Measurements from ENCODE around the gene VPREB3.

The VPREB3 gene

DNA sequence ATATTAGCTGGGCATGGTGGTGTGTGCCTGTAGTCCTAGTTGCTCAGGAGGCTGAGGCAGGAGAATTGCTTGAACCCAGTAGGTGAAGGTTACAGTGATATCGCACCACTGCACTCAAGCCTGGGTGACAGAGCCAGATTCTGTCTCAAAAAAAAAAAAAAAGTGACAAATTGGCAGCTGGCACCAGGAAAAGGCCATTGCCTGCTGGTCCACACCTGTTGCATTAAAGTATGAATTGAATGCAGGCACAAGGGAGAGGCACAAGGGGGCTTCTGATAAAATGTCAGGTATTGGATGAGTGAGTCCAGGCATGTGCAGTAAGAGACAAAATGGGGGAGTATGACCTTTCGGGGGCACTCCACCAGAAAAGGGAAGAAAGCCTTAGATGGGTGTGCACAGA lies 31.5 kb downstream of the VPREB3 start:
- no peaks in the 10 kb centered on the region for H3K4me1 ChIP-seq (ENCODE audit: control insufficient read depth, low read depth, low read length)
- DNase-seq: no peak
- no peak overlapping the region for H3K18ac ChIP-seq (ENCODE audit: low read length)
- no peak overlapping the region for H3K9ac ChIP-seq (ENCODE audit: low read length)
- H3K4me2 ChIP-seq (ENCODE audit: low read length): no peak overlapping the region
- H4K8ac ChIP-seq (ENCODE audit: low read depth, low read length): no peak overlapping the region
- no peak overlapping the region for H2BK15ac ChIP-seq (replicated peaks; ENCODE audit: low read depth)
- H3K56ac ChIP-seq (ENCODE audit: low read length): no peak overlapping the region
- H3K27me3 ChIP-seq (ENCODE audit: insufficient read depth, low read length, poor library complexity): no peaks in the 10 kb centered on the region
- no peak overlapping the region for H3K4me3 ChIP-seq (ENCODE audit: low read length)
- no peaks in the 10 kb centered on the region for H3K79me2 ChIP-seq (ENCODE audit: control insufficient read depth, insufficient read depth, low read length)
- H3K79me1 ChIP-seq (ENCODE audit: low read length): no peaks in the 10 kb centered on the region
- H2BK5ac ChIP-seq (ENCODE audit: low read length): no peak overlapping the region
- H4K5ac ChIP-seq (ENCODE audit: low read length): no peak overlapping the region
- no peak overlapping the region for H3K4ac ChIP-seq (ENCODE audit: low read depth, low read length)
- H3K27ac ChIP-seq (ENCODE audit: low read depth, low read length): no peak overlapping the region
- H3K23ac ChIP-seq (ENCODE audit: low read length): no peak overlapping the region
- H2BK120ac ChIP-seq (ENCODE audit: low read depth, low read length): no peak overlapping the region
- H2AK5ac ChIP-seq (ENCODE audit: low read length): no peak overlapping the region
- WGBS (ENCODE audit: extremely low coverage, insufficient coverage, low lambda C conversion rate): no CpG with 5 or more reads among the region's 2 CpGs
- H3K36me3 ChIP-seq (ENCODE audit: control insufficient read depth, insufficient read depth, low read length): no peaks in the 10 kb centered on the region

DNA sequence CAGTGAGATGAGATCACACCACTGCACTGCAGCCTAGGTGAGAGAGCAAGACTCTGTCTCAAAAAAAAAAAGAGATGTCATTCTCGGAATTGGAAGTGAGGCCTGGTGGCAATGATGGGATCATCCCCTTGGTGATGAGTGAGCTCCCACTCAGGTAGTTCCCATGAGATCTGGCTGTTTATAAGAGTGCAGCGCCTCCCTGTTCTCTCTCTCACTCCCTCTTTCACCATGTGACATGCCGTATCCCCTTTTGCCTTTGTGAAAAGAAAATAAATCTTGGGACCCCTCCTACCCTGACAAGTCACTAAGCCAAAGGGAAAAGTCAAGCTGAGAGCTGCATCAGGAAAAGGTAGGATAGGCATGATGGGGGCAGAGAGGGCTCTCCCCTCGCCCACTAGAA lies 32.1 kb downstream of the VPREB3 start:
- no peaks in the 10 kb centered on the region for H3K4me1 ChIP-seq (ENCODE audit: control insufficient read depth, low read depth, low read length)
- H2BK15ac ChIP-seq (replicated peaks; ENCODE audit: low read depth): no peak overlapping the region
- no peak overlapping the region for H3K4ac ChIP-seq (ENCODE audit: low read depth, low read length)
- no peak overlapping the region for H3K27ac ChIP-seq (ENCODE audit: low read depth, low read length)
- H3K4me3 ChIP-seq (ENCODE audit: low read length): no peak overlapping the region
- H4K5ac ChIP-seq (ENCODE audit: low read length): no peak overlapping the region
- no peak overlapping the region for H3K18ac ChIP-seq (ENCODE audit: low read length)
- no peak overlapping the region for H3K23ac ChIP-seq (ENCODE audit: low read length)
- no peaks in the 10 kb centered on the region for H3K27me3 ChIP-seq (ENCODE audit: insufficient read depth, low read length, poor library complexity)
- no peak overlapping the region for H3K9ac ChIP-seq (ENCODE audit: low read length)
- H4K8ac ChIP-seq (ENCODE audit: low read depth, low read length): no peak overlapping the region
- no peak overlapping the region for H2BK120ac ChIP-seq (ENCODE audit: low read depth, low read length)
- no peak overlapping the region for H2BK5ac ChIP-seq (ENCODE audit: low read length)
- no peak overlapping the region for H2AK5ac ChIP-seq (ENCODE audit: low read length)
- no peaks in the 10 kb centered on the region for H3K36me3 ChIP-seq (ENCODE audit: control insufficient read depth, insufficient read depth, low read length)
- H3K4me2 ChIP-seq (ENCODE audit: low read length): no peak overlapping the region
- no peaks in the 10 kb centered on the region for H3K79me2 ChIP-seq (ENCODE audit: control insufficient read depth, insufficient read depth, low read length)
- WGBS (ENCODE audit: extremely low coverage, insufficient coverage, low lambda C conversion rate): no CpG with 5 or more reads among the region's 4 CpGs
- DNase-seq: no peak
- H3K56ac ChIP-seq (ENCODE audit: low read length): no peak overlapping the region
- H3K79me1 ChIP-seq (ENCODE audit: low read length): no peaks in the 10 kb centered on the region

DNA sequence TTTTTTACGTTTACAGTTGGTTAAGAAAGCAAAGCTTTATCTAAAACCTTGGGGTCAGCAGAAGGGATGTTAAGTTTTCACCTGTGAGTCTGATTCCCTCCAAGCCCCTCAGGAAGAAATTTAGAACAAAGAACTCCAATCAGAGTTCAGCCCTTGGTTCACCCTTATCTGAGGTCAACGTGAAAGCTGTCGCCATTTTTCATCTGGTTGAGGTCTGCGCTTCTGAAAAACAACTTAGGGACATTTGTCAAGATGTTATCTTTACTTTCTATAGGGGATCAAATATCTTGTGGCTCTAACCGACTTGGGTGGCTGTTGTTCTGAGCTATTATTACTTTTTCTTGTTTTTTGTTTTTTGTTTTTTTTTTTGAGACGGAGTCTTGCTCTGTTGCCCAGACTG lies 33.4 kb downstream of the VPREB3 start:
- no peak overlapping the region for H3K18ac ChIP-seq (ENCODE audit: low read length)
- no peak for DNase-seq

DNA sequence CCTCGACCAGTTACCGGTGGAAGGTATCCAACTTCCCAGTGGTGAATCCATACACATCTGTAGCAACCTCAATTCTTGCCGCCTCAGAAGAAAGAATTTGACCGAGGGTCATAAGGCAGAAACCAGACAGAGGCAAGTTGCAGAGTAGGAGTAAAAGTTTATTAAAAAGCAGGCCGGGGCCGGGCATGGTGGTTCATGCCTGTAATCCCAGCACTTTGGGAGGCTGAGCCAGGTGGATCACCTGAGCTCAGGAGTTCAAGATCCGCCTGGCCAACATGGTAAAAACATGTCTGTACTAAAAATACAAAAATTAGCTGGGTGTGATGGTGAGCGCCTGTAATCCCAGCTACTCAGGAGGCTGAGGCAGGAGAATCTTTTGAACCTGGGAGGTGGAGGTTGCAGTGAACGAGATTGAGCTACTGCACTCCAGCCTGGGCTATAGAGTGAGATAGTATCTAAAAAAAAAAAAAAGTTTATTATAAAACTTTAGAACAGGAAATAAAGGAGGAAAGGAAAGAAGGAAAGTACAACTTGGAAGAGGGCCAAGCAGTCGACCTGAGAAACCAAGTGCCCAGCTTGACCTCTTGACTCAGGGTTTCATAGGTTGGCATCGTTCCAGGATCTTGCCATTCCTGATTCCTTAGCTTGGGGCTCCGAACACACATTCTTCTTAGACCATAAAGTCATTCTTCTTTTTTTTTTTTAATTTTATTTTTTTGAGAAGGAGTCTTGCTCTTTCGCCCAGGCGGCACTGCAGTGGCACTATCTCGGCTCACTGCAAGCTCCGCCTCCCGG lies 35.7 kb downstream of the VPREB3 start:
- H3K4ac ChIP-seq (ENCODE audit: low read depth, low read length): no peak overlapping the region
- no peaks in the 10 kb centered on the region for H3K4me1 ChIP-seq (ENCODE audit: control insufficient read depth, low read depth, low read length)
- WGBS (ENCODE audit: extremely low coverage, insufficient coverage, low lambda C conversion rate): no CpG with 5 or more reads among the region's 17 CpGs
- no peaks in the 10 kb centered on the region for H3K36me3 ChIP-seq (ENCODE audit: control insufficient read depth, insufficient read depth, low read length)
- H3K27me3 ChIP-seq (ENCODE audit: insufficient read depth, low read length, poor library complexity): no peaks in the 10 kb centered on the region
- no peak overlapping the region for H2AK5ac ChIP-seq (ENCODE audit: low read length)
- no peak overlapping the region for H2BK120ac ChIP-seq (ENCODE audit: low read depth, low read length)
- H4K8ac ChIP-seq (ENCODE audit: low read depth, low read length): no peak overlapping the region
- peaks cover 2% of the 10 kb centered on the region for H3K79me1 ChIP-seq (ENCODE audit: low read length)
- no peak overlapping the region for H2BK15ac ChIP-seq (replicated peaks; ENCODE audit: low read depth)
- no peak overlapping the region for H2BK5ac ChIP-seq (ENCODE audit: low read length)
- H3K27ac ChIP-seq (ENCODE audit: low read depth, low read length): no peak overlapping the region
- no peak overlapping the region for H3K56ac ChIP-seq (ENCODE audit: low read length)
- no peak overlapping the region for H3K4me3 ChIP-seq (ENCODE audit: low read length)
- no peaks in the 10 kb centered on the region for H3K79me2 ChIP-seq (ENCODE audit: control insufficient read depth, insufficient read depth, low read length)
- H3K4me2 ChIP-seq (ENCODE audit: low read length): no peak overlapping the region
- DNase-seq: no peak
- H3K23ac ChIP-seq (ENCODE audit: low read length): no peak overlapping the region
- H4K5ac ChIP-seq (ENCODE audit: low read length): no peak overlapping the region
- no peak overlapping the region for H3K9ac ChIP-seq (ENCODE audit: low read length)
- no peak overlapping the region for H3K18ac ChIP-seq (ENCODE audit: low read length)

More for the DNA sequence above, 33.4 kb downstream of the VPREB3 start:
- Histone ChIP-seq H4K5ac (ENCODE audit: low read length) (no peak overlapping the region), H3K79me1 (ENCODE audit: low read length) (peaks cover 2% of the 10 kb centered on the region), H3K4me2 (ENCODE audit: low read length) (no peak overlapping the region), H3K23ac (ENCODE audit: low read length) (no peak overlapping the region), H3K36me3 (ENCODE audit: control insufficient read depth, insufficient read depth, low read length) (no peaks in the 10 kb centered on the region), H3K27me3 (ENCODE audit: insufficient read depth, low read length, poor library complexity) (no peaks in the 10 kb centered on the region), H4K8ac (ENCODE audit: low read depth, low read length) (no peak overlapping the region), H3K27ac (ENCODE audit: low read depth, low read length) (no peak overlapping the region), H3K56ac (ENCODE audit: low read length) (no peak overlapping the region), H2AK5ac (ENCODE audit: low read length) (no peak overlapping the region), H2BK120ac (ENCODE audit: low read depth, low read length) (no peak overlapping the region), H2BK15ac (replicated peaks; ENCODE audit: low read depth) (no peak overlapping the region), H3K4me3 (ENCODE audit: low read length) (no peak overlapping the region), H3K9ac (ENCODE audit: low read length) (no peak overlapping the region), H3K4me1 (ENCODE audit: control insufficient read depth, low read depth, low read length) (no peaks in the 10 kb centered on the region), H2BK5ac (ENCODE audit: low read length) (no peak overlapping the region), H3K4ac (ENCODE audit: low read depth, low read length) (no peak overlapping the region), H3K79me2 (ENCODE audit: control insufficient read depth, insufficient read depth, low read length) (no peaks in the 10 kb centered on the region)
- WGBS (ENCODE audit: extremely low coverage, insufficient coverage, low lambda C conversion rate): no CpG with 5 or more reads among the region's 6 CpGs

DNA sequence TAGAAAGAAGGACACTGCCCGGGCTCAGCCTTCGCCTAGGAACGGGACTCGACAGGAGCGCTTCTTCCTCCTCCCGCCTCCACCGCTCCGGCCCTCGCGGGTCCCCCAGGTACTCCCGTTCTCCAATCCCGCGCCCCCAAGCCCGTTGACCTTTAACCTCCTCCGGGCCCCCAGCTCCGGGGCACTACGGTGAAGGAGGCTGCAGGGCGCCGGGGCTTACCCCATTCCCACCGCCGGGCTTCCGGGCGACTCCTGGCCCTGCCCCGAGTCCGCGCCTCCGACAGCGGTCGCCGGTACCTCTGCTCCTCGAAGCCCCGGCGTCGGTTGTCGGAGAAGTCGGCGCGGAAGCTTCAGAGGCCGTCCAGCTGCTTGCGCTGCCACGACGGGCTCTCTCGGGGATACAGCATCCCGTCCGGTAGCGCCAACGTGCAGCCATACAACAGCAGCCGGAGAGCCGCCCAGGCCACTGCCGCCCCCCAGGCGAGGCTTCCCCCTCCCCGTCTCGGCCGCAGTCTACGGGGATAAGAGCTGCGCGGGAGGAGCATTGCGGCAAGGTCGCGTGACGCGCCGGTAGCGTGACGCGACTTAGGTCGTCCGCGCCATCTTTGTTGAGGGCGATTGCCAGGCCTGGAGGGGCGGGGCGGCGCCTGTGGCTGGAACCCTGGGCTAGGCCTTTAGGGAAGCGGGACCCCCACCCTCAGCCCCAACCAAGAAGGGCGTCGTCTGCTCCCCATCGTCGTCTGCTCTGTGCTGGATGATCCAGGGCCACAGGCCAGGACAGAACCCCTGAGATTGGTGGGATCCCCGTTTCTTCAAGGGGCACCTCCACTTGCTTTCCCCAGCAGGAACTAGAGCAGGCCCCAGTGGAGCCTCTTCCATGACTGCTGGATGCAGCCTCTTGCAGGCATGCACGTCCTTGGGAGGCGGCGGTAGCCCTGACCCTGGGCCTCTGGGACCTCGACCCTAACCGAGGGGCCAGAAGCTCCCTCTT lies 37.1 kb downstream of the VPREB3 start:
- no CpG with 5 or more reads among the region's 84 CpGs for WGBS (ENCODE audit: extremely low coverage, insufficient coverage, low lambda C conversion rate)
- Histone ChIP-seq H3K4me3 (ENCODE audit: low read length) (peak overlapping the region; percentile 95), H3K9ac (ENCODE audit: low read length) (peak overlapping the region; percentile 80), H4K8ac (ENCODE audit: low read depth, low read length) (no peak overlapping the region), H3K4me2 (ENCODE audit: low read length) (peak overlapping the region; percentile 29), H2BK120ac (ENCODE audit: low read depth, low read length) (no peak overlapping the region), H2BK5ac (ENCODE audit: low read length) (no peak overlapping the region), H4K5ac (ENCODE audit: low read length) (no peak overlapping the region), H3K4me1 (ENCODE audit: control insufficient read depth, low read depth, low read length) (no peaks in the 10 kb centered on the region), H3K18ac (ENCODE audit: low read length) (peak overlapping the region; percentile 5), H3K36me3 (ENCODE audit: control insufficient read depth, insufficient read depth, low read length) (no peaks in the 10 kb centered on the region), H3K4ac (ENCODE audit: low read depth, low read length) (peak overlapping the region; percentile 66), H3K79me2 (ENCODE audit: control insufficient read depth, insufficient read depth, low read length) (no peaks in the 10 kb centered on the region), H3K79me1 (ENCODE audit: low read length) (peaks cover 2% of the 10 kb centered on the region), H2AK5ac (ENCODE audit: low read length) (no peak overlapping the region), H3K56ac (ENCODE audit: low read length) (peak overlapping the region; percentile 97), H3K23ac (ENCODE audit: low read length) (peak overlapping the region; percentile 80), H2BK15ac (replicated peaks; ENCODE audit: low read depth) (no peak overlapping the region), H3K27me3 (ENCODE audit: insufficient read depth, low read length, poor library complexity) (no peaks in the 10 kb centered on the region), H3K27ac (ENCODE audit: low read depth, low read length) (peak overlapping the region; percentile 8)
- DNase-seq: peak; percentile 94
